Kidney (tissue), 14 donors: ENCODE results near the gene YAE1. TPM values are rescaled to one million over a fixed set of nuclear protein-coding genes. Genes with fewer than 3 reads are reported as not detected.

Source experiments
- DNase-seq, 5 donors: peaks; one replicate each; pipeline ENCODE4 v3.0.0-alpha.2; 2013 to 2020
- FAIRE-seq: peaks from 2 replicates; lab custom pipeline; 2012; peaks lifted over from hg19 to GRCh38; lab: Jason Lieb, UNC
- H3K27ac ChIP-seq, 2 donors: one replicate each; pipeline ENCODE4 v1.7.0; 2013; ENCODE audit warnings: low read depth in 2 of 2, low read length in 2 of 2, inconsistent platforms in 1 of 2
- H3K27me3 ChIP-seq: one replicate; pipeline ENCODE4 v1.7.1; 2013; ENCODE audit warnings: low read length, inconsistent platforms; ENCODE audit not compliant: control insufficient read depth, insufficient read depth
- H3K36me3 ChIP-seq, 3 donors: one replicate each; pipeline versions ENCODE4 v1.7.0 to v1.7.1; 2013; ENCODE audit warnings: low read length in 3 of 3, control low read depth in 1 of 3, inconsistent platforms in 1 of 3; ENCODE audit not compliant: insufficient read depth in 3 of 3, control insufficient read depth in 2 of 3
- H3K4me1 ChIP-seq, 3 donors: one replicate each; pipeline versions ENCODE4 v1.7.0 to v1.7.1; 2013; ENCODE audit warnings: low read length in 3 of 3, inconsistent platforms in 1 of 3, low read depth in 1 of 3; ENCODE audit not compliant: control insufficient read depth in 2 of 3, insufficient read depth in 2 of 3
- H3K4me3 ChIP-seq, 3 donors: one replicate each; pipeline versions ENCODE4 v1.7.0 to v1.8.1; 2013; ENCODE audit warnings: low read length in 3 of 3, control low read depth in 1 of 3, inconsistent platforms in 1 of 3
- H3K9ac ChIP-seq, 3 donors: one replicate each; pipeline versions ENCODE4 v1.7.0 to v1.7.1; 2013; ENCODE audit warnings: low read length in 3 of 3, control low read depth in 1 of 3, inconsistent platforms in 1 of 3
- H3K9me3 ChIP-seq, 3 donors: one replicate each; pipeline versions ENCODE4 v1.7.0 to v1.7.1; 2013; ENCODE audit warnings: low read length in 3 of 3, control low read depth in 1 of 3, inconsistent platforms in 1 of 3; ENCODE audit not compliant: control insufficient read depth in 2 of 3, insufficient read depth in 1 of 3
- intact Hi-C: fragments of 100-400 bp; cut with DNase I; formaldehyde crosslinking; loops from one replicate; pipeline ENCODE4 v1.11.1; 2022
- polyA plus RNA-seq: library from polyadenylated mRNA; stranded (reverse); fragments of 350-450 nt; fragmentation: Illumina TruSeq; extraction: RNeasy Lipid Tissue Mini Kit (QIAGEN cat#74804); gene quantifications from one replicate; pipeline ENCODE4 v1.2.3, GENCODE V29; 2014; ENCODE audit warnings: low read depth, low replicate concordance; ENCODE audit not compliant: insufficient read depth
- total RNA-seq: library from RNA; stranded (reverse); fragmentation: NEBNext Ultra II Directional; extraction: Animal tissue kit (Norgen Biotek cat#: 25700); gene quantifications from one replicate; pipeline ENCODE4 v1.2.1, GENCODE V29; 2021
- TF ChIP-seq, protein P1 (sequence below): IDR thresholded peaks from 3 replicates; pipeline ENCODE4 v1.5.1; 2012; ENCODE audit warnings: mild to moderate bottlenecking, moderate library complexity, borderline replicate concordance; ENCODE audit not compliant: insufficient read depth; ENCODE audit errors: extremely low read depth
- donor health status: control.
- donor health status: control.
- donor health status: control.
- donor health status: control.
- donor health status: control.
- donor health status: DM: yes; HTN: yes; CAD: no.
- donor health status: Normal renal cell carcinoma (clear cell type).

The YAE1 gene
- total and polyA plus RNA-seq, 2 donors from 2014 or later = 19.7 to 25.0 TPM

GRCh38 chr7:39580149-39580874 lies 14.1 kb downstream of the YAE1 start:
- intact Hi-C loops = loop anchor here (5.0 kb wide), 1 partner anchor 162 kb away; no protein-coding TSS in a partner anchor
- H3K4me1 ChIP-seq = peaks cover 0 to 2% (median 0%) of the 10 kb centered on the region in 3 donors
- FAIRE-seq = peak; percentile 87
- H3K4me3 ChIP-seq = no peak overlapping the region
- H3K27me3 ChIP-seq = no peaks in the 10 kb centered on the region
- H3K36me3 ChIP-seq = peaks cover 0 to 4% (median 0%) of the 10 kb centered on the region in 3 donors
- TF ChIP-seq, protein P1, sequence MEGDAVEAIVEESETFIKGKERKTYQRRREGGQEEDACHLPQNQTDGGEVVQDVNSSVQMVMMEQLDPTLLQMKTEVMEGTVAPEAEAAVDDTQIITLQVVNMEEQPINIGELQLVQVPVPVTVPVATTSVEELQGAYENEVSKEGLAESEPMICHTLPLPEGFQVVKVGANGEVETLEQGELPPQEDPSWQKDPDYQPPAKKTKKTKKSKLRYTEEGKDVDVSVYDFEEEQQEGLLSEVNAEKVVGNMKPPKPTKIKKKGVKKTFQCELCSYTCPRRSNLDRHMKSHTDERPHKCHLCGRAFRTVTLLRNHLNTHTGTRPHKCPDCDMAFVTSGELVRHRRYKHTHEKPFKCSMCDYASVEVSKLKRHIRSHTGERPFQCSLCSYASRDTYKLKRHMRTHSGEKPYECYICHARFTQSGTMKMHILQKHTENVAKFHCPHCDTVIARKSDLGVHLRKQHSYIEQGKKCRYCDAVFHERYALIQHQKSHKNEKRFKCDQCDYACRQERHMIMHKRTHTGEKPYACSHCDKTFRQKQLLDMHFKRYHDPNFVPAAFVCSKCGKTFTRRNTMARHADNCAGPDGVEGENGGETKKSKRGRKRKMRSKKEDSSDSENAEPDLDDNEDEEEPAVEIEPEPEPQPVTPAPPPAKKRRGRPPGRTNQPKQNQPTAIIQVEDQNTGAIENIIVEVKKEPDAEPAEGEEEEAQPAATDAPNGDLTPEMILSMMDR = peak; percentile 92
- H3K27ac ChIP-seq = no peak overlapping the region
- no peak overlapping the region for H3K9ac ChIP-seq
- H3K9me3 ChIP-seq = no peaks in the 10 kb centered on the region
- DNase-seq = peak in 4 of 5 donors; percentile 84 to 96 (median 88)

- peak in 2 of 5 donors; percentile 40 to 61 for DNase-seq
- TF ChIP-seq, protein P1 = no peak
- no peaks in the 10 kb centered on the region for H3K27me3 ChIP-seq
- H3K4me3 ChIP-seq = no peak overlapping the region
- intact Hi-C loops = loop anchor here (5.0 kb wide), 1 partner anchor 160 kb away; no protein-coding TSS in a partner anchor
- H3K4me1 ChIP-seq = peaks cover 0 to 2% (median 0%) of the 10 kb centered on the region in 3 donors
- no peak overlapping the region for H3K9ac ChIP-seq
- no peak for FAIRE-seq
- no peaks in the 10 kb centered on the region for H3K36me3 ChIP-seq
- H3K27ac ChIP-seq = no peak overlapping the region
- no peaks in the 10 kb centered on the region for H3K9me3 ChIP-seq
Measured at GRCh38 chr7:39582536-39582935, 16.3 kb downstream of the YAE1 start.

DNA sequence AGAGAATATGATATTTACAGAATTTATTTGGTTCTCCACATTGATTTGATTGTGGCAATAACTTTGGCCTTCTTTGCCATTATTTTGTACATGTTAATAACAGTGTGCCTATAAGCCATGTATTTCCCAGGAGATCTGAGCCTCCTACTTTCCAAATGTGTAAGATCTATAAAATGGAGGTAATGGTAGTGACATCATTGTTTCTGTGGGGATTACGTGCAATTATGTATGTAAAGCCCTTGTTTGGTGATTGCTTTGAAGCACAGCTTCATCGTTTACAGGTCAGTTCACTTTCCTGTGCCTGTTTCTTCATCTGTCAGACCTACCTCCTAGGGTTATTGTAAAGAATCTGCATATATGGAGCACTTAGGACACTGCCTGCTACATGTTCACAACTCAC lies 17.3 kb downstream of the YAE1 start:
- no peaks in the 10 kb centered on the region for H3K27me3 ChIP-seq
- no peak for FAIRE-seq
- TF ChIP-seq, protein P1 = no peak
- H3K4me3 ChIP-seq = no peak overlapping the region
- H3K9ac ChIP-seq = no peak overlapping the region
- H3K4me1 ChIP-seq = peaks cover 0 to 2% (median 0%) of the 10 kb centered on the region in 3 donors
- DNase-seq = no peak
- intact Hi-C loops = loop anchor here (5.0 kb wide), 1 partner anchor 159 kb away; no protein-coding TSS in a partner anchor
- no peak overlapping the region for H3K27ac ChIP-seq
- no peaks in the 10 kb centered on the region for H3K36me3 ChIP-seq
- H3K9me3 ChIP-seq = no peaks in the 10 kb centered on the region
